HG03575 (cell line): ENCODE measurements around the gene MRPL54.
"Not testable (repeated sequence)": the region's sequence is repeated elsewhere in the genome, so short reads cannot be mapped to it uniquely, and the experiment has no call there.

Source experiments
- ATAC-seq: cut with Tn5 transposase; IDR thresholded peaks from one replicate; pipeline ENCODE4 v1.9.1; 2021; ENCODE audit not compliant: unreplicated experiment, insufficient number of reproducible peaks, low FRiP score; ENCODE audit errors: extremely low read depth

The MRPL54 gene

DNA sequence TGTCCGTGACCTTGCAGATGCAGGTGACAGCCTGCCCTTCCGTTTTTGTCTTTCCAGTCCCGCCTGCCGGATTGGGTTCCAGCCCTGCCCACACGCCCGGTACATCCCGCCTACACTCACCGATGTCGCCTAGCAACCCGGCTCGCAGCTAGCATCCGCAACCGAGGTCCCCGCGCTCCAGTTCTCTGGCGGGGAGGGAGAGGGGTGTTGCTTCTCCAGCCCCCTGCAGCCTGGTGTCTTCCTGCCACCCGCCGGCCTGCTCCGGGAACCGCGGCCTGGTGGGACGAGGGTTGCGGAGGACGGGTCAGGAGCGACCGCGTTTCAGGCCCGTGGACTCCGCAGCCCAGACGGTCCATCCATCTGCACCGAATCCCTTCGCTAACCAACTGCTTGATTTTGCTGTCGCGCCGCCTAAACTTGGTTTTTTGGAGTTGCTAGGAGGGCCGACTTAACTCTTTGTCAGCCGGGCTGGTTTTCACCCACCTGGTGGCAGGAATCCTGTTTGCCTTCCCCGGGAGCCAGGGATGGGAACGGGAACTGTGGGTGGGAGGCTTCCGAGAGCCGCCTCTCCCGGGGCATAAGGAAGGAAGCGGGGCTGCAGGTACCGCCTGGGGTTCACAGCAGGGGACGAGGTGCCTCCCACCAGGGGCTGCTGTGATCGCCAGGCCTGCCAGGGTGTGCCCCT is 39.1 kb downstream of the MRPL54 start:
- no peak for ATAC-seq

- ATAC-seq = no peak
These were observed 40.8 kb downstream of the MRPL54 start for GRCh38 chr19:3803114-3803888.

GRCh38 chr19:3803986-3804385 is 41.5 kb downstream of the MRPL54 start:
- ATAC-seq = no peak

DNA sequence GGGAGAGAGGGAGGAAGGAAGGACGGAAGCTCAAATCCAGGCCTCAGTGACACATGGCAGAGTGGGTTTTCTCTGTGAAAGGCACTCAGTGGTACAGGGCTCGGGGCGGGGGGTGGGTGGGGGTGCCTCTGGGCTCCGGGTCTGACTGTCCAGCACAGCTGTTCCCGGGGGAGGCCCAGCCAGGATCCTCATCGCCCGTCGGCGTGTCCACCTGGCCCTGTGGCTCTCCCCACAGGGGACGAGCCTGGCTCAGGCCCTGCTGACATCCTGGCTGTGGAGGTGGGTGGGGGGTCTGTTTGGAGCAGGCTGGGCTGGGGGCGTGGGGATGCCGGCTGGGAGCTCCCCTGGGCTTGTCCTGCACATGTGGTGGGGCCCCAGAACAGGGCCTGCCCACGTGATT is 41.9 kb downstream of the MRPL54 start:
- ATAC-seq = no peak

GRCh38 chr19:3805859-3806258 is 43.4 kb downstream of the MRPL54 start:
- ATAC-seq = no peak

- no peak for ATAC-seq
These were observed 44.6 kb downstream of the MRPL54 start for GRCh38 chr19:3807131-3807480.

- no peak for ATAC-seq
These were observed 45.3 kb downstream of the MRPL54 start for GRCh38 chr19:3807574-3808354.

GRCh38 chr19:3808420-3809143 is 46.1 kb downstream of the MRPL54 start:
- ATAC-seq = no peak

DNA sequence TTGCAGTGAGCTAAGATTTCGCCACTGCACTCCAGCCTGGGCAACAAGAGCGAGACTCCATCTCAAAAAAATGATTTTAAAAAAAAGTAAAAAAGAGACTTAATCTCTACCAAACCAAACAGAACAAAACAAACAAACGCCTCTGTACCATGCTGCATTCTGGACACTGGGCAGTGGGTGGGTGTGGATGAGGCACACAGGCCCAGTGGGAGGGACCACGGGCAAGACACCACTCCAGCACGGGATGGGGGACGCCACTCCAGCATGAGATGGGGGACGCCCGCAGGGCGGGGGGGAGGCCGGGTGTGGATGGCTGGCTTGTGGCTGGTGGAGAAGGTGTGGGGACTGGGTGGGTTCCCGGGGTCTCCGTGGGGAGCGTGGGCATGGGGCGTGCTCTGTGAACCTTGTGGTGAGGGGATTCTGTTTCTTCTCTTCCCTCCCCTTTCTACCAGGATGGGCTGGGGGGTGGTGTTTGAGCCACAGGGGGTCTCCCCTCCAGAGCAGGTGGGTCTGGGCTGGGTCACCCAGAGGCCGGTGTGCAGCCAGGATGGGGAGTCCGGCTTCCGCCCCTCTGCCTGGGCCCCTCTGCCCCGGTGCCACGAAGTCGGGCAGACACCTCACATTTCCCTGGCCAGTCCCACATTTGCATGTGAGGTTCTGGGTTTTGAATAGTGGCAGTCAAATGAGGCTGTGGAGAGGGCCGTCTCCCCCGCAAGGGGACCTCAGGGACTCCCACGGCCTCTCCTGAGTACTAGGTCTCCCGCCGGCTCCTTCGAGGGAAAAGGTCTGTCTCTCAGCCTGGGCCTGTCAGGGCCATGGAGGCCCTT is 47.6 kb downstream of the MRPL54 start:
- no peak for ATAC-seq

DNA sequence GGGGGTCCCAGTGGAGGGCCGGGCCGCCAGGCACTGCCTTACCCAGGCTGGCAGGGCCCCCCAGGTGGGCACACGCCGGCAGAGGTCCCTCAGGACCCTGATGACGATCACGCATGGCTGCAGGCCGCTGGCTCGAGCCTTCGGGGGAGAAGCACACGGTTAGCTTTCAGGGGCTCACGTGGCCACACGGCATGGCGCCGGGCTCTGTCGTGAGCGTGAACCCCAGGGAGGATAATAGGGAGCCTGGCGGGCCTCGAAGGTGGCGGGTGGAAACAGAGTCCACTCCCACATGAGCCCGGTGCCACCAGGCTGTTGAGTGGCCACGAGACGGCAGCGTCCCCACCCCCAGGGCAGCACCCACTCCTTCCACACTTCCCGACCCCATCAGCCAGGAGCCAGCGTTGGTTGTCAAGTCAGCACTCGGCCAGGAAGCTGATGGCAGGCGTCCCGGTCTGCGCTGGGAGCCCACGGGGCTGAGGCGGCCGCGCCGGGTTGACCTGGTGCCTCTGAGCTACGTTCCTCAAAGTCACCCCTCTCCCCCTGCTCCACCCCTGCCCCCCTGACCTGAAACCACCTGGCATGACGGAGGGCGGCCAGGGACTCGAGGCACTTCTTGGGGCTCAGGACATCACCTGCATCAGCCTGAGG is 48.4 kb downstream of the MRPL54 start:
- ATAC-seq = no peak

DNA sequence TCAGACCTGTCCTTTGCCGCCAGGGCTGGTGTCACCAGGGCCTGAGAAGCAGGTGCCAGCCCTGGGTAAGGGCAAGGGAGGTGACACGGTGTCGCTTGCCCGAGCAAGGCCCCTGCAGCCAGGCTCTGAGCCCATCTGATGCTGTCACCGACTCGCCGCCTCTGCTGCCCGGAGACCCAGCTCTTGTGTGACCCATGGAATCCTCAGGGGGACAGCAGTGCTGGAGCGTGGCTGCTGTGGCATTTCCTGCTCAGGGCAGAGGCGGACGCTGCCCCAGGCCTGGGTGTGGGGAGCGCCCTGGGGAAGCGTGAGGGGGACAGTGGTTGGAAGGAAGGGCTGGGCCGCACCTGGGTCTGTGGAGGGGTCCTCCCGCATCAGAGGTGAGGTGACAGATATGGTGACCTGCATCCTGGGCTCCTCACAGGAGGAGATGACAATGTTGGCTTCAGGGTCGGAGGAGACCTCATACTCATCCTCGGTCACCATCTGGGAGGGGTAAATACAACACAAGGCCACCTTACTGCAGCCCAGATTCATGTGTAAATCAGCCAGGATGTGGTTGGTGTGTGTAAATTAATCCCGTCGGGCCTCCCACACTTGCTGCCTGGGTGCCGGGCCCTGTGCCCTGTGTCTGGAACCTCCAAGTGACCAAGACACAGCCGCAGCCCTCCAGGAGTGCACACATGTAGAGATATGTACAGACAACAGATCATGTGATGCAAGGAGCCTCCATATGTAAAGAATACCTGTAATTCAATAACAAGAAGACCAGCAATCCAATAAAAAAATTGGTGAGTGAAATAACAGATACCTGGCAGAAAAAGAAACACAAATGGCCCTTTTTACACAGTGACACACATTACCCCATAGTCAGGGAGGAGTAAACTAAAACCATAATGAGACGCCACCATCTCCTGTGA is 51.3 kb downstream of the MRPL54 start:
- no peak for ATAC-seq

- ATAC-seq = no peak
These were observed 52.2 kb downstream of the MRPL54 start for GRCh38 chr19:3814648-3815047.

GRCh38 chr19:3816148-3816547 is 53.7 kb downstream of the MRPL54 start:
- not testable (repeated sequence) for ATAC-seq

DNA sequence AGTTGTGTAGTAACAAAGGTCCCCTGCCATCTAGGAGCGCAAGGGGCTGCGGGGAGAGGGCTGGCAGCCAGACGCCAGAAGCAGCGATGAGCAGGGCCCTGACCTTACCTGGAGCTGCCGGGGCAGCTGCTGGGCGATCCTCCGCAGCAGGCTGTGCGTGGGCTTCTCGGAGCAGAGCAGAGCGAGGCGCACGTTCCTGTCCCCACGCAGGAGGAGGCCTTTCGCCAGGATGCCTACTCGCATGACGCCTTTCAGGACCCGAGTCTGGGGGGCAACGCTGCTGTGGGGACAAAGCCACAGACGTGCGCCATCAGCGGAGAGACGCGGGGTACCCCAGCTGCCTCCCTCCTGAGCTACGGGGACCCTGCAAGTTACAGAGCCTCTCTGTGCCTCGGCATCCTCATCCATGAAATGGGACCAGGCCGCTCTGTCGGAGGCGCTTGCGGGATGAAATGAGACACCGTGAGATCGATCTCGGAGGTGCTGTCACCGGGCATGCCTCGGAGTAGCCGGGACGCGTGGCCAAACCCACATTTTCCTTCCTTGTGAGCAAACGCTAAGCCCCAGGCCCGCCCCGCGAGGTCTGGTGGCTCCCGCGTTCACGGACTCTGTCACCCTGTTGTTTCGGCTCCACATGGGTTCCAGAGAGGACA is 54.2 kb downstream of the MRPL54 start:
- ATAC-seq = no peak
